NCI-H748 treated with DMSO at 0.1 percent for 48 hours (cell line): Measurements from ENCODE around the gene SLC25A52.
"Not testable (repeated sequence)": the region's sequence is repeated elsewhere in the genome, so short reads cannot be mapped to it uniquely, and the experiment has no call there.

Experiments
- DNase-seq: peaks from one replicate; lab custom pipeline; 2025; lab: John Stamatoyannopoulos, UW

The SLC25A52 gene

GRCh38 chr18:31760695-31761094, at the start of gene SLC25A52:
TSS of gene SLC25A52 (minus strand) at chr18:31760880. CDS start at chr18:31760661, 219 bp downstream.
- no peak for DNase-seq

GRCh38 chr18:31809049-31809448, 48.4 kb upstream of the SLC25A52 start:
- not testable (repeated sequence) for DNase-seq

- no peak for DNase-seq
These were observed 40.4 kb upstream of the SLC25A52 start for GRCh38 chr18:31801078-31801477.

GRCh38 chr18:31799257-31799656, 38.6 kb upstream of the SLC25A52 start:
- DNase-seq = not testable (repeated sequence)

GRCh38 chr18:31798399-31798798, 37.7 kb upstream of the SLC25A52 start:
- DNase-seq = no peak

- no peak for DNase-seq
These were observed 35.1 kb upstream of the SLC25A52 start for GRCh38 chr18:31795747-31796146.

- no peak for DNase-seq
These were observed 32.9 kb upstream of the SLC25A52 start for GRCh38 chr18:31793531-31793930.

GRCh38 chr18:31792580-31792911, 31.9 kb upstream of the SLC25A52 start:
- DNase-seq = no peak

- DNase-seq = no peak
These were observed 31.3 kb upstream of the SLC25A52 start for GRCh38 chr18:31791817-31792579.

- DNase-seq = no peak
These were observed 28.7 kb upstream of the SLC25A52 start for GRCh38 chr18:31789409-31789808.

GRCh38 chr18:31783059-31783458, 22.4 kb upstream of the SLC25A52 start:
- no peak for DNase-seq

- DNase-seq = no peak
These were observed 17.8 kb upstream of the SLC25A52 start for GRCh38 chr18:31778391-31778950.

- DNase-seq = no peak
These were observed 15.4 kb upstream of the SLC25A52 start for GRCh38 chr18:31776093-31776492.

- DNase-seq = no peak
These were observed 14.3 kb upstream of the SLC25A52 start for GRCh38 chr18:31774962-31775361.

GRCh38 chr18:31774477-31774785, 13.8 kb upstream of the SLC25A52 start:
- DNase-seq = no peak

- no peak for DNase-seq
These were observed 13.2 kb upstream of the SLC25A52 start for GRCh38 chr18:31773774-31774476.

GRCh38 chr18:31772699-31773098, 12.0 kb upstream of the SLC25A52 start:
- no peak for DNase-seq

GRCh38 chr18:31750273-31750672, 10.4 kb downstream of the SLC25A52 start:
- no peak for DNase-seq

- no peak for DNase-seq
These were observed 14.3 kb downstream of the SLC25A52 start for GRCh38 chr18:31746396-31746795.

GRCh38 chr18:31744321-31745067, 16.2 kb downstream of the SLC25A52 start:
- no peak for DNase-seq

GRCh38 chr18:31743600-31743999, 17.1 kb downstream of the SLC25A52 start:
- not testable (repeated sequence) for DNase-seq

GRCh38 chr18:31741097-31741735, 19.5 kb downstream of the SLC25A52 start:
- peak; percentile 29 for DNase-seq
